BE2C (cell line): ENCODE results near the gene NCOA1.

Experiments
- DNase-seq: peaks from one replicate; pipeline ENCODE4 v3.0.0-alpha.2; 2020
- H3K27me3 ChIP-seq: fragments of 250-450 bp; sonication (Bioruptor Pico); 2 replicates; pipeline ENCODE4 v1.5.1; 2020; ENCODE audit warnings: mild to moderate bottlenecking
- H3K36me3 ChIP-seq: fragments of 250-450 bp; sonication (Bioruptor Pico); 2 replicates; pipeline ENCODE4 v1.5.1; 2020; ENCODE audit warnings: mild to moderate bottlenecking
- H3K4me1 ChIP-seq: fragments of 250-450 bp; sonication (Bioruptor Pico); 2 replicates; pipeline ENCODE4 v1.5.1; 2020
- H3K4me3 ChIP-seq: 2 replicates; pipeline ENCODE4 v1.5.1; 2011; ENCODE audit warnings: low read depth, low read length
- H3K9me3 ChIP-seq: fragments of 250-450 bp; sonication (Bioruptor Pico); 2 replicates; pipeline ENCODE4 v1.5.1; 2020
- TF ChIP-seq, protein P1 (sequence below): IDR thresholded peaks from 2 replicates; pipeline ENCODE4 v1.5.1; 2012; ENCODE audit warnings: mild to moderate bottlenecking, low read depth, low read length

The NCOA1 gene

DNA sequence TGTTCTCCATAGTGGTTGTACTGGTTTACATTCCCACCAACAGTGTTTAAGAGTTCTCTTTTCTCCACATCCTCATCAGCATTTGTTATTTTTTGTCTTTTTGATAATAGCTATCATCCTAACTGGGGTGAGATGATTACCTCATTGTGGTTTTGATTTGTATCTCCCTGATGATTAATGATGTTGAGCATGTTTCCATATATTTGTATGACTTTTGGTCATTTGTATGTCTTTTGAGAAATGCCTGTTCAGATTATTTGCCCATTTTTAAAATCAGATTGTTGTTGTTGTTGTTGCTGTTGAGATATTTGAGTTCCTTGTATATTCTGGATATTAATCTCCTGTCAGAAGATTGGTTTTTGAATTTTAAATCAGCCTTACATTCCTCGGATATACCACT, 147.5 kb downstream of the NCOA1 start:
- no peaks in the 10 kb centered on the region for H3K4me1 ChIP-seq
- no peak overlapping the region for H3K4me3 ChIP-seq
- no peaks in the 10 kb centered on the region for H3K27me3 ChIP-seq
- TF ChIP-seq, protein P1, sequence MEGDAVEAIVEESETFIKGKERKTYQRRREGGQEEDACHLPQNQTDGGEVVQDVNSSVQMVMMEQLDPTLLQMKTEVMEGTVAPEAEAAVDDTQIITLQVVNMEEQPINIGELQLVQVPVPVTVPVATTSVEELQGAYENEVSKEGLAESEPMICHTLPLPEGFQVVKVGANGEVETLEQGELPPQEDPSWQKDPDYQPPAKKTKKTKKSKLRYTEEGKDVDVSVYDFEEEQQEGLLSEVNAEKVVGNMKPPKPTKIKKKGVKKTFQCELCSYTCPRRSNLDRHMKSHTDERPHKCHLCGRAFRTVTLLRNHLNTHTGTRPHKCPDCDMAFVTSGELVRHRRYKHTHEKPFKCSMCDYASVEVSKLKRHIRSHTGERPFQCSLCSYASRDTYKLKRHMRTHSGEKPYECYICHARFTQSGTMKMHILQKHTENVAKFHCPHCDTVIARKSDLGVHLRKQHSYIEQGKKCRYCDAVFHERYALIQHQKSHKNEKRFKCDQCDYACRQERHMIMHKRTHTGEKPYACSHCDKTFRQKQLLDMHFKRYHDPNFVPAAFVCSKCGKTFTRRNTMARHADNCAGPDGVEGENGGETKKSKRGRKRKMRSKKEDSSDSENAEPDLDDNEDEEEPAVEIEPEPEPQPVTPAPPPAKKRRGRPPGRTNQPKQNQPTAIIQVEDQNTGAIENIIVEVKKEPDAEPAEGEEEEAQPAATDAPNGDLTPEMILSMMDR: no peak
- H3K9me3 ChIP-seq: no peaks in the 10 kb centered on the region
- DNase-seq: no peak
- H3K36me3 ChIP-seq: no peaks in the 10 kb centered on the region

DNA sequence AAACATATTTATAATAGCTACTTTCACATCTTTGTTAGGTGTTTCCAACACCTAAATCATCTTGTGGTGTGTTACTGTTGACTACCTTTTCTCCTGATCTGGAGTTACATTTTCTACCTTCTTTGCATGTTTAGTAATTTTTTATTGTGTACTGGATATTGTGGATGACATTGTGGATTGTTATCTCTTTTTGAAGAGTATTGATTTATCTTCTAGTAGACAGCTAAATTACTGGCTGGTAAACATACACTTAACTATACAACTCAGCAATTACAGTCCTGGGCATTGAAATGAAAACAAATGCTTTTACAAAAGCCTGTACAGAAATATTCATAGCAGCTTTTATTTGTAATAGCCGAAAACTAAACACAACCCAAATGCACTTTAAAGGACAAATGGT, 151.3 kb downstream of the NCOA1 start:
- H3K27me3 ChIP-seq: no peaks in the 10 kb centered on the region
- no peak overlapping the region for H3K4me3 ChIP-seq
- no peak for DNase-seq
- TF ChIP-seq, protein P1: no peak
- H3K36me3 ChIP-seq: no peaks in the 10 kb centered on the region
- no peaks in the 10 kb centered on the region for H3K4me1 ChIP-seq
- H3K9me3 ChIP-seq: no peaks in the 10 kb centered on the region

DNA sequence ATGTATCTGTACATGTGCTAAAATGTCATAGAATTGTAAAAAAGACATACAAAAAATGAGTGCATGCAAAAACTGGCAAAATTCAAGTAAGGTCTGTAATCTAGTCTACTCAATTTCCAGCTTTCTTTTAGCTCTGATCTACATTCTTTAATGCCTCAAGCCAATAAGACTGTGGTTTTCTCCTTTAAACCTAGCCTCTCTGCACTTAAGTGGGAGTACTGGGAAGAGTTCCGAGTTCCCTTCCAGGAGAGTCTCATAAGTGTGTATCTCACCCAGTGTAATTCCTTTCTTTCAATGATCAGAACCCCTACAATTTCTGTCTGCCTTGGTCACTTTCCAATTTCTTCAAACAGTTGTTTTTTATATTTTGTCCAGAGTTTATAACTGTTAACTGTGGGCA, 152.0 kb downstream of the NCOA1 start:
- TF ChIP-seq, protein P1: no peak
- H3K9me3 ChIP-seq: no peaks in the 10 kb centered on the region
- no peaks in the 10 kb centered on the region for H3K4me1 ChIP-seq
- H3K27me3 ChIP-seq: no peaks in the 10 kb centered on the region
- H3K4me3 ChIP-seq: no peak overlapping the region
- no peak for DNase-seq
- no peaks in the 10 kb centered on the region for H3K36me3 ChIP-seq

DNA sequence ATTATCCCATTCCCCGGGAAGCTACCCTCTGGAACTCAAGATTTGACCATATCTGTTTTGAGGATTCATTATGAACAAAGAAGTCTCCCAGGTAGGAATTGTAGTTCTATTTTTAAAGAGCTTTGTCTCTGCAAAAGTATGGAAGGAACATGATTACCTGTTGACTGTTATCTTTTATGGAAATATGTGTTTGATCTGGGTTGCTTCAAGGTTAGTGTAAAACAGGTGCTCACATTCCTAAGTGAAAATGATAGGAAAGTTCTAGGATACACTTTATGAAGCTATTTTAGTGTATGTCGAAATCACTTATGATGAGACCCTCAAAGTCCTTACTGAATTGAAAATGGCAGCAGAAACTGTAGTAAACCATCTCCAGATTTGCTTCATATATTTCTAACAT, 153.0 kb downstream of the NCOA1 start:
- H3K27me3 ChIP-seq: no peaks in the 10 kb centered on the region
- no peak overlapping the region for H3K4me3 ChIP-seq
- no peak for DNase-seq
- no peaks in the 10 kb centered on the region for H3K4me1 ChIP-seq
- no peaks in the 10 kb centered on the region for H3K9me3 ChIP-seq
- no peaks in the 10 kb centered on the region for H3K36me3 ChIP-seq
- TF ChIP-seq, protein P1: no peak

DNA sequence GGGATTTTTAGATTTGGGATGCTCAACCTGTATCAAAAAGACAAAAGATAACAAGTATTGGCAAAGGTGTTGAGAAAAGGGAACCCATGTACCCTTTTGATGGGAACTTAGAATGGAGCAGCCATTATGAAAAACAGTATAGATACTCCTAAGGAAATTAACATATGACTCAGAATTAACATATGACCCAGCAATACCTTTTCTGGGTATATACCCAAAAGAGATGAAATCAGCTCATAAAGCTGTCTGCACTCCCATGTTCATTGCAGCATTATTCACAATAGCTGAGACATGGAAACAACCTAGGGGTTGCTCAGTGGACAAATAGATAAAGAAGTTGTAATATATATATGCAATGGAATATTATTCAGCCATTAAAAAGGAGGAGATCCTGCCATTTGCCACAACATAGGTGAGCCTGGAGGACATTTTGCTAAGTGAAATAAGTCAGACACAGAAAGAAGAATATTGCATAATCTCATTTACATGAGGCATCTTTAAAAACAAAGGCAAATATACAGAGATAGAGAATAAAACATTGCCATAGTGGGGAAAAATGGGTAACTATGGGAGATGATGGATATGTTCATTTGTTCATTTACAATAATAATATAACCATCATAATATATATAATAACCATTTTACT, 160.1 kb downstream of the NCOA1 start:
- H3K9me3 ChIP-seq: no peaks in the 10 kb centered on the region
- H3K4me1 ChIP-seq: no peaks in the 10 kb centered on the region
- H3K27me3 ChIP-seq: no peaks in the 10 kb centered on the region
- no peak overlapping the region for H3K4me3 ChIP-seq
- TF ChIP-seq, protein P1: no peak
- no peak for DNase-seq
- no peaks in the 10 kb centered on the region; the same call in 1 of the 2 replicates for H3K36me3 ChIP-seq

DNA sequence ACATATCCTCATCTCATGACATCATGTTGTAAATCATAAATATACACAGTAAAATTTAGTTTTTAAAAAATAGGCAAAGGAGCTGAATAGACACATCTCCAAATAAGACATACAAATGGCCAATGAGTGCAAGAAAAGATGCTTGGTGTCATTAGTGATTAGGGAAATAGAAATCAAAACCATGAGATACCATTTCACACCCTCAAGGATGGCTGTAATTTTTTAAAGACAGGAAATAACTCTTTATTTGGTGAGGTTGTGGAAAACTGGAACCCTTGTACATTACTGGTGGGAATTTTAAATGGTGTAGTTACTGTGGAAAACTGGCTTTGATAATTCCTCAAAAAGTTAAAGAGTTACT, 160.6 kb downstream of the NCOA1 start:
- Histone ChIP-seq H3K27me3 (no peaks in the 10 kb centered on the region), H3K4me3 (no peak overlapping the region), H3K4me1 (no peaks in the 10 kb centered on the region), H3K36me3 (no peaks in the 10 kb centered on the region; the same call in 1 of the 2 replicates), H3K9me3 (no peaks in the 10 kb centered on the region)
- DNase-seq: no peak
- TF ChIP-seq, protein P1: no peak
